ENCODE results near the gene TDRD7. TPM values are rescaled to one million over a fixed set of nuclear protein-coding genes. Genes with fewer than 3 reads are reported as not detected.

TDRD7 gene
- total and polyA plus RNA-seq, 9 of the 15 experiments (the other 6 are each of a cell fraction or from before 2014, with no cell fraction given): 2.2 to 7.7 (median 5.2) TPM

DNA sequence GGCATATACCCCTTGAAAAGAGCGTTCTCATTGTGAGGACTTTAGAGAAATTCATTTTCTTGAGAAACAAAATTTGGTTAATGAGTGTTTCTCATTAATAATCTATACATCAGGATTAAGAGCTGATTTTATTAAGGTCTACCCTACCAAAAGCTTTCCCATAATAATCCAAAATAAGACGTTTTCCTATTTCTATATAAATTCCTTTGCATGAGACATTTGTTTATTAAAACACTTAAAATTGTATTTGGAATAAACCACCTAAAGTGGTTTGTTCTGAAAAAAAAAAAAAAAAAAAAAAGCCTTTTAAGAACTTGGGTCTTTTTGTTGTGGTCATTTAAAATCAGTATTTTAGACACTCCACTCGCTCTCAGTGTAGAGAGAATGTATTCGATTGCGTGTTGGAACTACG is 88.9 kb downstream of the TDRD7 start:
- Histone ChIP-seq H3K9me3 (replicated peaks; ENCODE audit: control insufficient read depth, insufficient read depth, low read depth, low read length) (no peaks in the 10 kb centered on the region), H3K9me1 (ENCODE audit: control insufficient read depth, insufficient read depth, low read length) (peaks cover 4% of the 10 kb centered on the region), H3K4me2 (ENCODE audit: insufficient read depth, low read length) (peak overlapping the region; percentile 76), H3K36me3 (ENCODE audit: control insufficient read depth, insufficient read depth, low read length) (peaks cover 4% of the 10 kb centered on the region), H4K20me1 (replicated peaks; ENCODE audit: control insufficient read depth, insufficient read depth, low read length) (peaks cover 6% of the 10 kb centered on the region; the same call in 1 of the 2 replicates), H3K4me1 (replicated peaks in 1 of 2; ENCODE audit: control insufficient read depth in 2 of 2, insufficient read depth in 2 of 2, low read length in 2 of 2) (peaks cover 38 to 46% of the 10 kb centered on the region in 2 experiments), H3K27ac (ENCODE audit: extremely low read depth, low read depth, low read length) (no peak overlapping the region), H3K4me3 (peak overlapping the region; percentile 88), H3K9ac (ENCODE audit: insufficient read depth in 1 of 2, low read depth in 2 of 2, low read length in 2 of 2) (peak overlapping the region in 1 of 2 experiments; percentile 86; a peak in 2 of 4 replicates), H2AFZ (ENCODE audit: low read depth, low read length) (peak overlapping the region; percentile 87), H3K79me2 (ENCODE audit: control insufficient read depth, insufficient read depth, low read length) (peaks cover 40% of the 10 kb centered on the region), H3K27me3 (ENCODE audit: control insufficient read depth in 2 of 2, insufficient read depth in 2 of 2, low read length in 2 of 2) (no peaks in the 10 kb centered on the region; a peak in 1 of 5 replicates)
- FAIRE-seq: no peak
- BruUV-seq (replicated peaks): no TSS peak
- intact Hi-C loops (cut with micrococcal nuclease) (loop anchor here (1.0 to 5.0 kb wide), 3 partner anchors 30 to 83 kb away; no protein-coding TSS in a partner anchor), in situ Hi-C loops (cut with MboI) (no loop called here)
- ChIA-PET POLR2A (interaction anchor here (0.6 to 2.2 kb wide), 5 partner anchors 9 to 1017 kb away, joined by 3 to 15 read pairs (median 4); no protein-coding TSS in a partner anchor), CTCF (ENCODE audit: low intra/inter-chr PET ratio) (no interaction called here)
- ATAC-seq: no peak
- no peak for DNase-seq (ENCODE audit: extremely low read depth in 1 of 4, low spot score in 3 of 4)
- 13% methylated on average over 6 of the region's 6 CpGs for WGBS (ENCODE audit: insufficient coverage, low coverage, missing lambda C conversion rate)
- TF ChIP-seq ZNF717 (CRISPR knock-in tag; IDR thresholded peaks at IDR 0.05): no peak
- no peak for TF ChIP-seq NCOA1 (IDR thresholded peaks at IDR 0.05; ENCODE audit: low read depth)
- no peak for TF ChIP-seq CUX1 (CRISPR knock-in tag; IDR thresholded peaks at IDR 0.05)
- peak; percentile 41 for TF ChIP-seq CBX2 (IDR thresholded peaks at IDR 0.05; ENCODE audit: insufficient read depth, low read length, poor library complexity, severe bottlenecking)
- no peak for TF ChIP-seq ZC3H8 (IDR thresholded peaks at IDR 0.05)
- 0 out of 2 replicates have a peak, but pooled peaks have one; percentile 12 for TF ChIP-seq DPF2 (IDR thresholded peaks at IDR 0.05)
- TF ChIP-seq MAFF (IDR thresholded peaks at IDR 0.05; ENCODE audit: low read length): no peak
- no peak for TF ChIP-seq SREBF2 (CRISPR knock-in tag; IDR thresholded peaks at IDR 0.05)
- no peak for TF ChIP-seq MYNN (IDR thresholded peaks at IDR 0.05)
- TF ChIP-seq MYNN (CRISPR knock-in tag; IDR thresholded peaks at IDR 0.05): no peak
- no peak for TF ChIP-seq ZNF212 (CRISPR knock-in tag; IDR thresholded peaks at IDR 0.05)
- TF ChIP-seq KLF13 (tag; IDR thresholded peaks at IDR 0.05; ENCODE audit: borderline replicate concordance, low read depth): no peak
- no peak for TF ChIP-seq SMARCA4 (IDR thresholded peaks at IDR 0.05)
- no peak for TF ChIP-seq MBD2 (IDR thresholded peaks at IDR 0.05; ENCODE audit: borderline replicate concordance, low read depth)
- TF ChIP-seq ELF2 (CRISPR knock-in tag; IDR thresholded peaks at IDR 0.05): no peak
- TF ChIP-seq U2AF2 (optimal IDR thresholded peaks at IDR 0.05; ENCODE audit: low read depth, low read length): no peak
- TF ChIP-seq RNF2 (IDR thresholded peaks at IDR 0.05): no peak
- TF ChIP-seq SETDB1 (IDR thresholded peaks at IDR 0.05; ENCODE audit: low read length): no peak
- no peak for TF ChIP-seq NCOA6 (IDR thresholded peaks at IDR 0.05)

Measured in K562 (cell line).